Spleen (tissue), 11 donors: ENCODE results near the gene PTPRN2. TPM values are rescaled to one million over a fixed set of nuclear protein-coding genes. Genes with fewer than 3 reads are reported as not detected.
A peak's percentile ranks its signal among the peaks of the same experiment; 100 is the strongest.

Source experiments
- DNase-seq: peaks from one replicate; pipeline ENCODE4 v3.0.0-alpha.2; 2020
- H3K27ac ChIP-seq, 8 donors: fragments of 200-600 bp; sonication (generic) in 7 of 8; 1 replicate in 4 of 8; 2 replicates in 4 of 8; pipeline versions ENCODE4 v1.5.0 to v1.8.0; 2016 to 2021; ENCODE audit warnings: inconsistent platforms in 4 of 8, mild to moderate bottlenecking in 4 of 8, moderate library complexity in 1 of 8
- H3K27me3 ChIP-seq, 7 donors: fragments of 200-600 bp; sonication (generic) in 6 of 7; replicated peaks in 1 of 7; 1 replicate in 4 of 7; 2 replicates in 3 of 7; pipeline versions ENCODE4 v1.5.0 to v1.8.0; 2016 to 2021; ENCODE audit warnings: inconsistent platforms in 3 of 7, mild to moderate bottlenecking in 1 of 7
- H3K36me3 ChIP-seq, 6 donors: fragments of 200-600 bp; sonication (generic) in 5 of 6; 1 replicate in 4 of 6; 2 replicates in 2 of 6; pipeline versions ENCODE4 v1.5.0 to v1.8.0; 2016 to 2021; ENCODE audit warnings: inconsistent platforms in 2 of 6
- H3K4me1 ChIP-seq, 6 donors: fragments of 200-600 bp; sonication (generic) in 5 of 6; 1 replicate in 3 of 6; 2 replicates in 3 of 6; pipeline versions ENCODE4 v1.5.0 to v1.8.0; 2016 to 2021; ENCODE audit warnings: inconsistent platforms in 3 of 6
- H3K4me3 ChIP-seq, 8 donors: fragments of 200-600 bp; sonication (generic) in 7 of 8; 1 replicate in 4 of 8; 2 replicates in 4 of 8; pipeline versions ENCODE4 v1.5.0 to v1.8.0; 2016 to 2021; ENCODE audit warnings: inconsistent platforms in 4 of 8, mild to moderate bottlenecking in 4 of 8, moderate library complexity in 2 of 8
- H3K9me3 ChIP-seq, 8 donors: fragments of 200-600 bp; sonication (generic) in 7 of 8; 1 replicate in 4 of 8; 2 replicates in 4 of 8; pipeline versions ENCODE4 v1.5.0 to v1.8.0; 2016 to 2021; ENCODE audit warnings: inconsistent platforms in 4 of 8
- CTCF ChIP-seq, 11 experiments: fragments of 200-600 bp in 7 of 11; fragments of 450-650 bp in 4 of 11; sonication (generic) in 4 of 11; IDR thresholded peaks in 8 of 11; conservative IDR thresholded peaks in 3 of 11; 1 replicate in 7 of 11; 2 replicates in 4 of 11; pipeline versions ENCODE4 v1.4.0 to v1.8.0; 2016 to 2021; ENCODE audit warnings: antibody characterized with exemption in 11 of 11, inconsistent platforms in 4 of 11, mild to moderate bottlenecking in 1 of 11
- POLR2A ChIP-seq, 3 donors: fragments of 450-650 bp; IDR thresholded peaks; one replicate each; pipeline ENCODE4 v1.5.1; 2017; ENCODE audit warnings: antibody characterized with exemption in 3 of 3, mild to moderate bottlenecking in 1 of 3
- POLR2AphosphoS5 ChIP-seq, 3 donors: sonication (generic); formaldehyde crosslinking; IDR thresholded peaks; one replicate each; pipeline ENCODE4 v1.5.1; 2017; ENCODE audit warnings: antibody characterized with exemption in 3 of 3
- WGBS, 5 donors: extraction: QIAGEN DNeasy Blood & Tissue Kit in 3 of 5; methylation state at CpG; one replicate each; pipeline versions ENCODE4 v1.1.5 to v1.1.7; 2013 to 2018; 5-methylcytosine and 5-hydroxymethylcytosine counted together
- intact Hi-C: fragments of 100-400 bp; cut with DNase I; formaldehyde crosslinking; loops from one replicate; pipeline ENCODE4 v1.15.0; 2023; ENCODE audit warnings: low total_unique reads
- polyA plus RNA-seq, 3 donors: library from polyadenylated mRNA; stranded (reverse); fragments of 200-250 nt; gene quantifications; one replicate each; pipeline ENCODE4 v1.2.1, GENCODE V29; 2013
- total RNA-seq, 7 donors: library from RNA; depleted of rRNA in 3 of 7; stranded (reverse); fragments of >200 nt in 3 of 7; fragmentation: NEBNext Ultra II Directional in 4 of 7; extraction: Animal tissue kit (Norgen Biotek cat#: 25700) in 4 of 7; gene quantifications; one replicate each; pipeline versions ENCODE4 v1.1.0 to v1.2.1, GENCODE V29; 2016 to 2021
- donor health status: healthy with polysubstance abuse.
- donor health status: DM: no; HTN: no; CAD: no; lungs with moderate emphysema.
- donor health status: DM: no; HTN: no; CAD: no.
- donor health status: Bipolar disorder and iron deficiency.
- donor health status: healthy.
- donor health status: DM: no; HTN: no; CAD: no.
- donor health status: DM: yes; HTN: yes; CAD: no.

PTPRN2 gene
- total and polyA plus RNA-seq, 10 donors: 7.0 to 22.8 (median 16.8) TPM

DNA sequence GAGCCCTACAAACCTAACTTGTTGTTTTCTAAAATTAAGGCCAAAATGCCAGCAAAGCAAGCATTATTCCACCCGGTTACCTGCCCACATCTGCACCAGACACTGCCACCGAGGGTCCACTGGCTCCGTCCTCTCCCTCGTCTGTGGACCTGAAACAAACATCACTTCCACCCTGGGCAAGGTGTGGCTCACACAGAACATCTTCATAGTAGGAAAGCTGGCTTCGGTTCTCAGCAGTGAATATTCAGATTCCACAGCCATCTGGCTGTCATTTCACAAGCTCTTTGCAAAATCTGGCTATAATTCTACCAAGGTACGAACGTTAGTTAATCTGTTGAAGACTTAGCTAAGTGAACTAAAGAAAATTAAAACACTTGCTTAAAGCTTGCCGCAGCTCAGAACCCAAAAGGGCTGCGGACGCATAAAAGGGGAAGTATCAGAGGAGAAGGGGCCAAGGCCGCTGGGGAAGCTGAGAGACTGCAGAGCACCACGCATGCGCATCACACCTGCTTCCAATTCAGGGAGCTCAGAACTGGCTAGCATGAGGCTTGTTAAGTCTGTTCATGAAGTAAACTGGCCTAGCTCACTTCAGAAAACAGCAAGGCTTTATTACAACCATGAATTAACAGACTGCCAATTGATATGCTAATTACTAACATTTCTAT lies 46.1 kb downstream of the PTPRN2 start:
- peak overlapping the region in 1 of 8 donors; percentile 0 for H3K4me3 ChIP-seq
- 16 to 35% (median 21%) methylated on average over 13 of the region's 13 CpGs for whole genome bisulfite sequencing, 5 donors
- no peaks in the 10 kb centered on the region for H3K36me3 ChIP-seq
- H3K9me3 ChIP-seq: no peaks in the 10 kb centered on the region
- peaks cover 0 to 31% (median 6%) of the 10 kb centered on the region in 6 donors for H3K4me1 ChIP-seq
- peak; percentile 89 for DNase-seq
- intact Hi-C loops: no loop called here
- H3K27ac ChIP-seq: peak overlapping the region in 4 of 8 donors; percentile 30 to 43 (median 36)
- TF ChIP-seq POLR2A (IDR thresholded peaks at IDR 0.05) (no peak), POLR2AphosphoS5 (IDR thresholded peaks at IDR 0.05) (no peak), CTCF (IDR thresholded peaks at IDR 0.05 in 8 of 11, conservative IDR thresholded peaks at IDR 0.05 in 3 of 11) (no peak)
- no peaks in the 10 kb centered on the region for H3K27me3 ChIP-seq

DNA sequence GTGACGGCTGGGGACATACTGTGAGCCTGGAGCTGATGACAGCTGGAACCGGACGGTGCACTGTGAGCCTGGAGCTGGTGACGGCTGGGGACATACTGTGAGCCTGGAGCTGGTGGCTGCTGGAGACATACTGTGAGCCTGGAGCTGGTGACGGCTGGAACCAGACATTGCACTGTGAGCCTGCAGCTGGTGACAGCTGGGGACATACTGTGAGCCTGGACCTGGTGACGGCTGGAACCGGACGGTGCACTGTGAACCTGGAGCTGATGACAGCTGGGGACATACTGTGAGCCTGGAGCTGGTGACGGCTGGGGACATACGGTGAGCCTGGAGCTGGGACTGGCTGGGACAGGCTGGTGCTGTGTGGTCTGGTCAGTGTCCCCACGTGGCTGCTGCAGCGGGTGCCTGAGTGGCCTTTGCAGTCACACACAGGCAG lies 47.9 kb downstream of the PTPRN2 start:
- H3K4me3 ChIP-seq: no peak overlapping the region
- H3K36me3 ChIP-seq: no peaks in the 10 kb centered on the region
- H3K4me1 ChIP-seq: peaks cover 0 to 34% (median 6%) of the 10 kb centered on the region in 6 donors
- H3K27ac ChIP-seq: no peak overlapping the region
- TF ChIP-seq POLR2A (IDR thresholded peaks at IDR 0.05) (no peak), CTCF (IDR thresholded peaks at IDR 0.05 in 8 of 11, conservative IDR thresholded peaks at IDR 0.05 in 3 of 11) (no peak), POLR2AphosphoS5 (IDR thresholded peaks at IDR 0.05) (no peak)
- intact Hi-C loops: no loop called here
- H3K27me3 ChIP-seq: no peaks in the 10 kb centered on the region
- no peaks in the 10 kb centered on the region for H3K9me3 ChIP-seq
- no peak for DNase-seq
- WGBS, 5 donors: 86 to 91% (median 90%) methylated on average over 11 to 12 of the region's 12 CpGs

DNA sequence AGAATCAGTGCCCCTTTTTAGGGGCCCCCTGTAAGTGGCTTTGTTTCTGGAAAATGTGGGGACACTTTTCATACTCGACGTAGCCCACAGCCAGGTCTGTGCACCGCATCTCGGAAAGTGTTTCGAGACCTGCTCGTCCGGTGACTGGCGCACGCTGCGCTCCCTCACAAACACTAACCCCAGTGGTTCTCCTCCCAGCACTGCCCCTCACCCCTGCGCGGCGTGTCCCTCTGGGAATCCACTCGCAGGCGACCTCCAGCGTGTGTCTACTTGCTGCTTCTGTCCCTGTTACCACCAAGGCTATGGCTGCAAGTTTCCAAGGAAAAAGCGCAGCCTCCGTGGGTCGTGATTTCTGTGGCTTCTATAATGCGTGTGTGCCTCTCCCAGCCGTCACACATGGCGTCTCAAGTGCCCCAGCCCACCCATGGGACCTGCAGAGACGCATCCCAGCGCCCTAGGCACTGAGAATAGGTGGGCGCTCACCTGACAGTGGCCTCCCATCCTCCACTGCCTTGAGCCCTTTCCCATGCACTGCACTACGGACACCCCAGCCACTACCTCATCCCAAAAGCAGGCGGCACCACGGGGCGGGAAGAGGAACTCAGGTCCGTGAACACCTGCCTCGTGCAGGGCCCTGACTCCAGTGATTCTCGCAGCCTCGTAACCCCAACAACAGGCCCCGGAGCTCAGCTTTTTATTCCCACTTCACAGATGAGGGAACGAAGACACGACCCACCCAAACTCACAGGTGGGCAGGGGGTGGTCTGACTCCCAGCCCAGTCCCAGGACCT lies 49.3 kb downstream of the PTPRN2 start:
- no peaks in the 10 kb centered on the region for H3K9me3 ChIP-seq
- TF ChIP-seq POLR2A (IDR thresholded peaks at IDR 0.05) (no peak), POLR2AphosphoS5 (IDR thresholded peaks at IDR 0.05) (no peak), CTCF (IDR thresholded peaks at IDR 0.05 in 8 of 11, conservative IDR thresholded peaks at IDR 0.05 in 3 of 11) (no peak)
- H3K27me3 ChIP-seq: no peaks in the 10 kb centered on the region
- 87 to 94% (median 91%) methylated on average over 31 to 36 of the region's 36 CpGs for WGBS, 5 donors
- H3K27ac ChIP-seq: no peak overlapping the region
- peak overlapping the region in 3 of 8 donors; percentile 8 to 23 (median 19) for H3K4me3 ChIP-seq
- intact Hi-C loops: no loop called here
- DNase-seq: no peak
- H3K36me3 ChIP-seq: no peaks in the 10 kb centered on the region
- H3K4me1 ChIP-seq: peaks cover 0 to 34% (median 6%) of the 10 kb centered on the region in 6 donors

DNA sequence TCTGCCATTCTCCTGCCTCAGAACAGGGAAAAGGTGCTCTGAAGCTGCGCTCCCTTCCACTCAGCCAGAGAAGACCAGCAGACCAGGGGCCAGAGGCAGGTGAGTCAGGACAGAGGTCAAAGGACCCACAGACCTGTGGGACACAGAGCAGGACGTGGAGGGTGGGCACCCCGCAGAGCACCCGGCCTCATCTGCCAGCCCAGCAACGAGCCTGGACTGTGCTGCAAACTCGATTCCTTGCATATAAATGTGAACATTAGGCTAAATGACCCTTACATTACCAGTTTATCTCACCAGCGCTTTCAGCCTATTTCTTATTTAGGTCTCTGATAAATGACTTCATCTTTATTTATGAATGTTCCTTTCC lies 50.1 kb downstream of the PTPRN2 start:
- H3K4me1 ChIP-seq: peaks cover 0 to 34% (median 6%) of the 10 kb centered on the region in 6 donors
- peak overlapping the region in 4 of 8 donors; percentile 4 to 23 (median 14) for H3K4me3 ChIP-seq
- no peak for TF ChIP-seq POLR2A (IDR thresholded peaks at IDR 0.05)
- TF ChIP-seq POLR2AphosphoS5 (IDR thresholded peaks at IDR 0.05): no peak
- TF ChIP-seq CTCF (IDR thresholded peaks at IDR 0.05 in 8 of 11, conservative IDR thresholded peaks at IDR 0.05 in 3 of 11): no peak
- H3K27ac ChIP-seq: peak overlapping the region in 5 of 8 donors; percentile 32 to 61 (median 56)
- H3K36me3 ChIP-seq: no peaks in the 10 kb centered on the region
- no peaks in the 10 kb centered on the region for H3K9me3 ChIP-seq
- intact Hi-C loops: no loop called here
- 48 to 73% (median 67%) methylated on average over 4 to 7 of the region's 7 CpGs for WGBS, 5 donors
- no peak for DNase-seq
- no peaks in the 10 kb centered on the region for H3K27me3 ChIP-seq
